Measurements from ENCODE around the gene SEPTIN12.

SEPTIN12 gene

DNA sequence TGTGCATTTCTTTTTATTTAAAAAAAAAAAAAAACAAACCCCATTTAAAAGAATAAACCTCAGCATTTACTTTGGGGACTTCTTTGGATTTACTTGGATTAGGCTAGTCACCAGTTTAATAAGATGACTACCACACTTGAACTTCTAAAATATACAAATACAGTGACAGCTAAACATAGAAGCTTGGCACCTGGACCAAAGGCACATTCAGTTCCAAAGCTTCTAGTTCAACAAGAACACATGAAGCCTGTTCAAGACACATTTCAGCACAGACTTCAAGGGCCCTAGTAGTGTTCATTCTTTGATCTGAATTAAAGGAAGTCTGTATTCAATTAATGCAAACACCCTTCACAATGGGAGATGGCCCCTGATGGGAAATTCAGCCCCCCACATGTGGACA is 25.9 kb upstream of the SEPTIN12 start:
- Histone ChIP-seq H3F3A (ENCODE audit: insufficient read depth, low read length) (no peaks in the 10 kb centered on the region), H3K27me3 (ENCODE audit: insufficient read depth, low read length) (no peaks in the 10 kb centered on the region)

GRCh38 chr16:4813251-4814003 is 25.3 kb upstream of the SEPTIN12 start:
- Histone ChIP-seq H3K27me3 (ENCODE audit: insufficient read depth, low read length) (no peaks in the 10 kb centered on the region), H3K27ac (ENCODE audit: low read depth, low read length, poor library complexity, severe bottlenecking) (no peak overlapping the region), H4K20me1 (ENCODE audit: insufficient read depth, low read length) (no peaks in the 10 kb centered on the region), H3K79me2 (ENCODE audit: insufficient read depth, low read length) (no peaks in the 10 kb centered on the region), H3K4me3 (ENCODE audit: low read depth, low read length, poor library complexity, severe bottlenecking) (no peak overlapping the region), H3K4me2 (ENCODE audit: low read length) (no peak overlapping the region), H3K4me1 (ENCODE audit: insufficient read depth, low read length, severe bottlenecking) (no peaks in the 10 kb centered on the region), H3K9me3 (ENCODE audit: low read length) (no peaks in the 10 kb centered on the region), H3K36me3 (ENCODE audit: insufficient read depth, low read length) (peaks cover 73% of the 10 kb centered on the region), H2AFZ (ENCODE audit: low read length) (no peak overlapping the region), H3K9ac (ENCODE audit: low read length) (no peak overlapping the region), H3K9me2 (ENCODE audit: low read depth, low read length) (no peaks in the 10 kb centered on the region), H3F3A (ENCODE audit: insufficient read depth, low read length) (no peaks in the 10 kb centered on the region)
- TF ChIP-seq EZH2 (IDR thresholded peaks at IDR 0.05; ENCODE audit: borderline replicate concordance, low read length) (no peak), CTCF (IDR thresholded peaks at IDR 0.05; ENCODE audit: low read length) (no peak)

More for the DNA sequence above, 25.9 kb upstream of the SEPTIN12 start:
- H3K4me2 ChIP-seq (ENCODE audit: low read length), result no peak overlapping the region
- peaks cover 73% of the 10 kb centered on the region for H3K36me3 ChIP-seq (ENCODE audit: insufficient read depth, low read length)
- no peak overlapping the region for H3K27ac ChIP-seq (ENCODE audit: low read depth, low read length, poor library complexity, severe bottlenecking)
- H2AFZ ChIP-seq (ENCODE audit: low read length), result no peak overlapping the region
- no peaks in the 10 kb centered on the region for H3K9me2 ChIP-seq (ENCODE audit: low read depth, low read length)
- TF ChIP-seq CTCF (IDR thresholded peaks at IDR 0.05; ENCODE audit: low read length), result no peak
- no peak for TF ChIP-seq EZH2 (IDR thresholded peaks at IDR 0.05; ENCODE audit: borderline replicate concordance, low read length)
- no peaks in the 10 kb centered on the region for H4K20me1 ChIP-seq (ENCODE audit: insufficient read depth, low read length)
- no peak overlapping the region for H3K4me3 ChIP-seq (ENCODE audit: low read depth, low read length, poor library complexity, severe bottlenecking)
- H3K79me2 ChIP-seq (ENCODE audit: insufficient read depth, low read length), result no peaks in the 10 kb centered on the region
- no peak overlapping the region for H3K9ac ChIP-seq (ENCODE audit: low read length)
- no peaks in the 10 kb centered on the region for H3K9me3 ChIP-seq (ENCODE audit: low read length)
- no peaks in the 10 kb centered on the region for H3K4me1 ChIP-seq (ENCODE audit: insufficient read depth, low read length, severe bottlenecking)

GRCh38 chr16:4811773-4812172 is 23.6 kb upstream of the SEPTIN12 start:
- Histone ChIP-seq H3K27me3 (ENCODE audit: insufficient read depth, low read length) (no peaks in the 10 kb centered on the region), H3K9me3 (ENCODE audit: low read length) (no peaks in the 10 kb centered on the region), H3K4me2 (ENCODE audit: low read length) (no peak overlapping the region), H3K79me2 (ENCODE audit: insufficient read depth, low read length) (no peaks in the 10 kb centered on the region), H3K9ac (ENCODE audit: low read length) (no peak overlapping the region), H3K27ac (ENCODE audit: low read depth, low read length, poor library complexity, severe bottlenecking) (no peak overlapping the region), H3K4me1 (ENCODE audit: insufficient read depth, low read length, severe bottlenecking) (no peaks in the 10 kb centered on the region), H3K4me3 (ENCODE audit: low read depth, low read length, poor library complexity, severe bottlenecking) (no peak overlapping the region), H3K9me2 (ENCODE audit: low read depth, low read length) (no peaks in the 10 kb centered on the region), H4K20me1 (ENCODE audit: insufficient read depth, low read length) (no peaks in the 10 kb centered on the region), H3K36me3 (ENCODE audit: insufficient read depth, low read length) (peaks cover 72% of the 10 kb centered on the region), H3F3A (ENCODE audit: insufficient read depth, low read length) (no peaks in the 10 kb centered on the region), H2AFZ (ENCODE audit: low read length) (no peak overlapping the region)
- TF ChIP-seq CTCF (IDR thresholded peaks at IDR 0.05; ENCODE audit: low read length) (no peak), EZH2 (IDR thresholded peaks at IDR 0.05; ENCODE audit: borderline replicate concordance, low read length) (no peak)

All from OCI-LY1 (cell line).